Left ventricle myocardium superior (tissue), 1 donor: ENCODE measurements around the gene GARRE1. TPM values are rescaled to one million over a fixed set of nuclear protein-coding genes. Genes with fewer than 3 reads are reported as not detected.
"Not testable (repeated sequence)": the region's sequence is repeated elsewhere in the genome, so short reads cannot be mapped to it uniquely, and the experiment has no call there.

Source experiments
- ATAC-seq: fragments of 200-7000 bp; cut with Tn5 transposase; one replicate; pipeline ENCODE4 v1.9.1; 2020; ENCODE audit warnings: mild to moderate bottlenecking, moderate library complexity
- DNase-seq: peaks from one replicate; pipeline ENCODE4 v3.0.0-alpha.2; 2020
- intact Hi-C: fragments of 100-400 bp; cut with micrococcal nuclease; formaldehyde crosslinking; loops from one replicate; pipeline ENCODE4 v1.11.0; 2022
- long read RNA-seq: library from polyadenylated mRNA; unstranded; transcript quantifications from one replicate; pipeline ENCODE4 v2.0.0, GENCODE V29; 2021
- total RNA-seq: library from RNA; stranded (reverse); fragmentation: NEBNext Ultra II Directional; extraction: Animal tissue kit (Norgen Biotek cat#: 25700); gene quantifications from one replicate; pipeline ENCODE4 v1.2.1, GENCODE V29; 2021
- donor health status: DM: no; HTN: yes; CAD: no; lungs with severe emphysema.

GARRE1 gene, protein sequence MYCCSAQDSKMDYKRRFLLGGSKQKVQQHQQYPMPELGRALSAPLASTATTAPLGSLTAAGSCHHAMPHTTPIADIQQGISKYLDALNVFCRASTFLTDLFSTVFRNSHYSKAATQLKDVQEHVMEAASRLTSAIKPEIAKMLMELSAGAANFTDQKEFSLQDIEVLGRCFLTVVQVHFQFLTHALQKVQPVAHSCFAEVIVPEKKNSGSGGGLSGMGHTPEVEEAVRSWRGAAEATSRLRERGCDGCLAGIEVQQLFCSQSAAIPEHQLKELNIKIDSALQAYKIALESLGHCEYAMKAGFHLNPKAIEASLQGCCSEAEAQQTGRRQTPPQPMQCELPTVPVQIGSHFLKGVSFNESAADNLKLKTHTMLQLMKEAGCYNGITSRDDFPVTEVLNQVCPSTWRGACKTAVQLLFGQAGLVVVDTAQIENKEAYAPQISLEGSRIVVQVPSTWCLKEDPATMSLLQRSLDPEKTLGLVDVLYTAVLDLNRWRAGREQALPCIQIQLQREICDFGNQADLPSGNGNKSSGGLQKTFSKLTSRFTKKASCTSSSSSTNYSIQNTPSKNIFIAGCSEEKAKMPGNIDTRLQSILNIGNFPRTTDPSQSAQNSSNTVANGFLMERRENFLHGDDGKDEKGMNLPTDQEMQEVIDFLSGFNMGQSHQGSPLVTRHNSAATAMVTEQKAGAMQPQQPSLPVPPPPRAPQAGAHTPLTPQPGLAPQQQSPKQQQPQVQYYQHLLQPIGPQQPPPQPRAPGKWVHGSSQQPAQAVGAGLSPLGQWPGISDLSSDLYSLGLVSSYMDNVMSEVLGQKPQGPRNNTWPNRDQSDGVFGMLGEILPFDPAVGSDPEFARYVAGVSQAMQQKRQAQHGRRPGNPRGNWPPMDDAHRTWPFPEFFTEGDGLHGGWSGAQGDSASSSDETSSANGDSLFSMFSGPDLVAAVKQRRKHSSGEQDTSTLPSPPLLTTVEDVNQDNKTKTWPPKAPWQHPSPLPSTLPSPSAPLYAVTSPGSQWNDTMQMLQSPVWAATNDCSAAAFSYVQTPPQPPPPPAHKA (N-terminal part only)
- 19.8 TPM for total RNA-seq
- long read RNA-seq, partial matches to known transcripts = 1 of 8 reads
- long read RNA-seq, other reads (novel, unspliced or antisense) = 7 of 8 reads

DNA sequence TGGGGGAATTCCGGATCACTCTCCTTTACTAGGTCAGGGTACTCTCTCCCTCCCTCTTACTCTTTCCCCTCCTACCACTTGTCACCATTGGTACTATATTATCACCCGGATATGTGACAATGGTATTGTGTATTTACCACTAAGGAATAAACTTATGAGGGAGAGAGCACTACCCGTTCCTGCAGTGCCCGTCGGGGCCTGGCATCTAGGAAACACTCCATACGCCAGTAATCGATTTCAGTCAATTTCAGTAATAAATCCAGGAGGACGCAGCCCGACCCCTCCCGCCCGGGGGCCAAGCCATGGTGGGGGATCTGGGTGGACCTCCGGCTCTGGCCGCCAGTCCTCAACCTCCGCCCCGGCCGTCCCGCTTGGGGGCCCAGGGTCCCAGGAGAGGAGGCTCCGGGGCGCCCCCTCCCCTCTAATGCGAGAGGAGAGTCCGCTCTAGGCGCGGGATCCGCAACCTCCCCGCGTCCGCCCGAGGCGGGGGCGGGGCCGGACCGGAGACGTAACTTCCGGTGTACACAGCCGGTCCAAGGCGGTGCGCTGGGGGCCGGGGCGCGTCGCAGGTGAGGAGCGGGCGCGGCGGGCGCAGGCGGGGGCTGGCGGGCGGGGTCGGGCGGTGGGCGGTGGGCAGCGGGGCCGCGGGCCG, at the start of gene GARRE1:
Gene GARRE1, plus strand, starts transcription at position 509 of the 652 bp plus-strand sequence. CDS start 45,920 bp downstream, outside the sequence.
- DNase-seq (peak; percentile 93), ATAC-seq (peak; percentile 93)
- intact Hi-C loops = no loop called here

DNA sequence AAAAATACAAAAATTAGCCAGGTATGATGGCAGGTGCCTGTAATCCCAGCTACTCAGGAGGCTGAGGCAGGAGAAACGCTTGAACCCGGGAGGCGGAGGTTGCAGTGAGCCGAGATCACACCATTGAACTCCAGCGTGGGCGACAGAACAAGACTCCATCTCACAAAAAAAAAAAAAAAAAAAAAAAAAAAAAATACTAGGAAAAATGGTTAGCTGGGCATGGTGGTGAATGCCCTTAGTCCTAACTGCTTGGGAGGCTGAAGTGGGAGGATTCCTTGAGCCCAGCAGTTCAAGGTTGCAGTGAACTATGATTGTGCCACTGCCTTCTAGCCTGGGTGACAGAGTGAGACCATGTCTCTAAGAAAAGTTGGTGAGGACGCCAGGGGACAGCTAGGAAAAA, 49.0 kb upstream of the GARRE1 start:
- DNase-seq, ATAC-seq, intact Hi-C loops: not testable (repeated sequence)

DNA sequence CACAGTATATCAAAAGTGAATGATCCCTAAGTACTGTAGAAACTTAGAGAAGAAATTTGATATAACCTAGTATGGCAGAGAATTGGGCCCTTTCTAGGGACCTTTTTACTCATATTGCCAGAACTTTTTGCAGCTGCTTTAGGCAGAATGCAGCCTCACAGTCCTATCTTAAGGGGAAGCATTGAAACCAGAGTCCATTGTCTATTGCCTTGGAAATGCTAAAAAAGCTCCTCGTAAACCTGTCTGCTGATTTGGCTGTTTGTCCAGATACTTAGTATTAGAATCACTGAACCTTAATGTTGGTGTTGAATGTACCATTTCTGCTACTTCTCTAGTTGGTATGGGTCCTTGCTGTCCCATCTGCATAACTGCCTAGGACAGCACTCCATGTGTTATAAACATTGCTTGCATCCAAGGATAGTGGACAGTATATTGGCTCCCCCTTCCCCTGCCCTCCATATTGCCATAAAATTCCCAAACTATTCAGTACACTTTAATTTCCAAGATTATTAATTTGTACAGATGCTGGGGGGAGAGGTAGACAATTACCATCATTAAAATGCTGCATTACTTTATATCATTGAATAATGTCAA, 46.0 kb upstream of the GARRE1 start:
- DNase-seq = no peak
- intact Hi-C loops = no loop called here
- ATAC-seq = no peak

DNA sequence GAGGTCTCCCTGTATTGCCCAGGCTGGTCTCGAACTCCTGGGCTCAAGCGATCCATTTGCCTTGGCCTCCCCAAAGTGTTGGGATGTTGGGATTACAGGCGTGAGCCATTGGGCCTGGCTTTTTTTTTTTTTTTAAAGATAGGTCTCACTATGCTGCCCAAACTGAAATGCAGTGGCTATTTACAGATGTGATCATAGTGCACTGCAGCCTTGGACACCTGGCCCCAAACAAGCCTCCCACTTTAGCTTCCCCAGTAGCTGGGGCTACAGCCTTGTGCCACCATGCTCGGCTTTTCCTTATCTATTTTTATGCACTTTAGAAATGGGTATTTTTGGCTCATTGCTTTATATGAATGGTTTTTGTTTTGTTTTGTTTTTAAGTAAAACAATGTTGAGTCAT, 44.6 kb upstream of the GARRE1 start:
- intact Hi-C loops = no loop called here

GRCh38 chr19:34213283-34213682, 41.1 kb upstream of the GARRE1 start:
- ATAC-seq (no peak), DNase-seq (no peak)
- intact Hi-C loops = no loop called here

More for the DNA sequence above, 44.6 kb upstream of the GARRE1 start:
- DNase-seq (no peak), ATAC-seq (no peak)

- intact Hi-C loops = no loop called here
- no peak for DNase-seq
- no peak for ATAC-seq
Measured at GRCh38 chr19:34214040-34214439, 40.3 kb upstream of the GARRE1 start.

DNA sequence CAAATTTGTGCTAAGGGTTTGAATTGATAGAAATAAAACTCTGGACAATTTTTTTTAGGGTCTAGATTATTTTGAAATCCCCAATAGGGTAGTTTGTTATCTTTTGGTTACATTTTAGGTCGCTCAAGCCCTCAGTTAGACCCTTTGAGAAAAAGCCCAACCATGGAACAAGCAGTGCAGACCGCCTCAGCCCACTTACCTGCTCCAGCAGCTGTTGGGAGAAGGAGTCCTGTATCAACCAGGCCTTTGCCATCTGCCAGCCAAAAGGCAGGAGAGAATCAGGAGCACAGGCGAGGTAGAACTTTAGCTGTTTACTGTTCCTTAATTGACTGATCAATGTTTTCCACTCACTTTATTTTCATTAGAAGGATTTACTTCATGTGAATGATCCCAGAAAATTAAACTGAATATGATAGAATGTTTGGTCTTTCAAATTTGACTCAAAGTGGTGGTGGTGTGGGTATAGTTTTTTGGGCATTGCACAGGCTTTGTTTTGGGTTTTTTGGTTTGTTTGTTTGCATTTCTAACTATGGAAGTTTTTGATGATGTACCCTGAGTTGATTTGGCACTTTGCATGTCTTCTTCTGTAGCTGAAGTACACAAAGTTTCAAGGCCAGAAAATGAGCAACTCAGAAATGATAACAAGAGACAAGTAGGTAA, 39.2 kb upstream of the GARRE1 start:
- no peak for DNase-seq
- no peak for ATAC-seq
- intact Hi-C loops = no loop called here

DNA sequence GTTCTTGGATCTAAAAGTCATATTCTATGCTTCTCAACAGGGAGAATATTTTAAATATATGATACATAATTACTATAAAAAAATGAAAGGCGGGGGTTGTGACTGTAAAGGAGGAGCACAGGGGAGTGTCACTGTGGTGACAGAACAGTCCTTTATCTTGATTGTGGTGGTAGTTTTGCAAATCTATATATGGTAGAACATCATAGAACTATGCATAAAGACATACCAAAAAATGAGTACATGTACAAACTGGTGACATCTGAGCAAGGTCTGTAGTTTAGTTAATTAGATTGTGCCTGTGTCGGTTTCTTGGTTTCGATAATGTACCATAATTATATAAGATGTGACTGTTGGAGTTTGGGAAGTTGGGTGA, 38.7 kb upstream of the GARRE1 start:
- intact Hi-C loops = no loop called here
- DNase-seq (no peak), ATAC-seq (no peak)

- DNase-seq, intact Hi-C loops, ATAC-seq: not testable (repeated sequence)
Measured at GRCh38 chr19:34216745-34217219, 37.6 kb upstream of the GARRE1 start.

DNA sequence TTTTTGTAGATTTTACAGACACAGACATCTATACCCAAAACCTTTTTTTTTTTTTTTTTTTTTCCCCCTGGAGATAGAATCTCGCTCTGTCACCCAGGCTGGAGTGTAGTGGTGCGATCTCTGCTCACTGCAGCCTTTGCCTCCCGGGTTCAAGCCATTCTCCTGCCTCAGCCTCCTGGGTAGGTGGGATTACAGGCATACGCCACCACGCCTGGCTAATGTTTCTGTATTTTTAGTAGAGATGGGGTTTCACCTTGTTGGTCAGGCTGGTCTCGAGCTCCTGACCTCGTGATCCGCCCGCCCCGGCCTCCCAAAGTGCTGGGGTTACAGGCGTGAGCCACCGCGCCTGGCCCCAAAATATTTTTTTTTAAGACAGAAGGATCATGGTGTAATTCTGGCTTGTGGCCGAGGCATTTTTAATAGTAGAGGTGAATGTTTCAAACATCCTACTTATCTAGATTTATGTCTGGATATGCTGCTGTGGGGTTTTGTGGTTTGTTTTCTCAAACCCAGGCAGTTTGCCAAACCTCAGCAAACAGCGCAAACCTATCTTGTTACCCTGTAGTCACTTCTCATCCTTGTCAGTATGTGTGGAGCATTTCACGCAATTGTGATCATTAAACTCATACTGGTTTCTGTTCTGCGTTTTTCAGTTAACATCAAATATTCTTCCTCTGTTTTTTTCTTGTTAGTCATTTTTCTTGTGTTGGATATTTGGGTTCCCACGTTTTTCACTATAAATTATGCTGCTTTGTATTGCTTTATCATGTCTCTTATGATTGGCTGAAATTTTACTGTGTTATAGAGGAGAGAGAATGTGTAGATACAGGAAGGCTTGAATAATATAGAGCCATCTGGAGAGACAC, 36.2 kb upstream of the GARRE1 start:
- intact Hi-C loops = no loop called here
- DNase-seq (no peak), ATAC-seq (no peak)

GRCh38 chr19:34218818-34219164, 35.6 kb upstream of the GARRE1 start:
- intact Hi-C loops = no loop called here
- ATAC-seq (no peak), DNase-seq (no peak)

- ATAC-seq (peak; percentile 63), DNase-seq (peak; percentile 43)
- intact Hi-C loops = no loop called here
Measured at GRCh38 chr19:34220472-34221063, 33.8 kb upstream of the GARRE1 start.

DNA sequence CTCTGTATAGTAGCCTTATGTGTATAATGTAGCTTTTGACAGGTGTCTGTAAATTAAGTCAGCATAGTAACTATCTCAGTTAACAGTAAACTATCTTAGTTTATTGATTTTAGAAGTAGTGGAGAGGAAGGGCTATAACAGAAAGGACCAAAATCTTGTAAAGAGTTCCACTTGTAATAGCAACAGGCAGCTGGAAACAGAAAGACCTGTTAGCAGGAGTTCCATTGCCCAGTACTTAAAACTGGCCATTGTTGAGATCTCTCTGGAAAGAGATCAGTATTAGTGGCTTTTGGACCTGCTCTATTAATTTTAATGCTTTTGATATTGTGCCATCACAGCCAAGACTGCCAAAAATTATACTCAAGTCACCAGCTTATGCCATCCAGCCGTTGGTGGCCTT, 32.0 kb upstream of the GARRE1 start:
- intact Hi-C loops = no loop called here
- DNase-seq (no peak), ATAC-seq (no peak)

GRCh38 chr19:34224996-34225658, 29.2 kb upstream of the GARRE1 start:
- ATAC-seq (no peak), DNase-seq (no peak)
- intact Hi-C loops = no loop called here

DNA sequence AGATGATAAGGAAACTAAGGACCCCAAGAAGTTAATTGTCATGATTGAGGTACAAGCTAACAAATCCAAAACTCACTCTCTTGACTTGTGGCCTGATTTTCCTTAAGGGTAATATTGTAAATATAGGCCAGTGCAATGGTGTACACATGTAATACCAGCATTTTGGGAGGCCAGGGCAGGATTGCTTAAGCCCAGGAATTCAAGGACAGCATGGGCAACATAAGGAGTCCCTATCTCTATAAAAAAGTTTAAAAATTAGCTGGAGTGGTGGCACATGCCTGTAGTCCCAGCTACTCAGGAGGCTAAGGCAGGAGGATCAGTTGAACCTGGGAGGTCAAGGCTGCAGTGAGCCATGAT, 28.7 kb upstream of the GARRE1 start:
- ATAC-seq = no peak
- no peak for DNase-seq
- intact Hi-C loops = no loop called here

- DNase-seq (no peak), ATAC-seq (no peak)
- intact Hi-C loops = no loop called here
Measured at GRCh38 chr19:34226036-34226435, 28.3 kb upstream of the GARRE1 start.

DNA sequence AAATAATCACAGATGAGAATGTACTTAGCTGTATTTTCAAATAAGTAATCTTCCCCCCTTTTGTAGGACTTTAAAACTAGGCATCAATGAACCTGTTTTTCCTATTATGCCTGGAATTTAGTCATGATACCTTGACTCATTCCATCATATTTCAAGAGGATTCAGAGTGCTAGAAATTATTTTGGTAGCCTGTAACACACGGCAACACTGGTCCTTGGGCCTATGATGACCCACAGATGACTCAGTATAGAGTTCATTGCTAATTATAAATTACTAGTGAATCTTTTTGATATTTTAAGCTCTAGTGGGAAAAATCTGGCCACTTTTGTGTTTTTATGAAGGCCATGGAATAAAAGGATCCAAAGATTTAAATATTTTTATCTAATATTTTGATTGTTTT, 26.0 kb upstream of the GARRE1 start:
- no peak for ATAC-seq
- intact Hi-C loops = no loop called here

More for the DNA sequence above, 26.0 kb upstream of the GARRE1 start:
- no peak for DNase-seq
